Central memory CD4-positive, alpha-beta T cell (primary cell): ENCODE results near the gene SYDE1.
A peak's percentile ranks its signal among the peaks of the same experiment; 100 is the strongest.
"Not testable (repeated sequence)": the region's sequence is repeated elsewhere in the genome, so short reads cannot be mapped to it uniquely, and the experiment has no call there.

ENCODE experiments used
- DNase-seq: peaks from one replicate; pipeline ENCODE4 v3.0.0; 2022
- total RNA-seq, 3 experiments: gene quantifications; one replicate each; lab custom pipeline; 2026; lab: John Stamatoyannopoulos, UW

The SYDE1 gene, protein sequence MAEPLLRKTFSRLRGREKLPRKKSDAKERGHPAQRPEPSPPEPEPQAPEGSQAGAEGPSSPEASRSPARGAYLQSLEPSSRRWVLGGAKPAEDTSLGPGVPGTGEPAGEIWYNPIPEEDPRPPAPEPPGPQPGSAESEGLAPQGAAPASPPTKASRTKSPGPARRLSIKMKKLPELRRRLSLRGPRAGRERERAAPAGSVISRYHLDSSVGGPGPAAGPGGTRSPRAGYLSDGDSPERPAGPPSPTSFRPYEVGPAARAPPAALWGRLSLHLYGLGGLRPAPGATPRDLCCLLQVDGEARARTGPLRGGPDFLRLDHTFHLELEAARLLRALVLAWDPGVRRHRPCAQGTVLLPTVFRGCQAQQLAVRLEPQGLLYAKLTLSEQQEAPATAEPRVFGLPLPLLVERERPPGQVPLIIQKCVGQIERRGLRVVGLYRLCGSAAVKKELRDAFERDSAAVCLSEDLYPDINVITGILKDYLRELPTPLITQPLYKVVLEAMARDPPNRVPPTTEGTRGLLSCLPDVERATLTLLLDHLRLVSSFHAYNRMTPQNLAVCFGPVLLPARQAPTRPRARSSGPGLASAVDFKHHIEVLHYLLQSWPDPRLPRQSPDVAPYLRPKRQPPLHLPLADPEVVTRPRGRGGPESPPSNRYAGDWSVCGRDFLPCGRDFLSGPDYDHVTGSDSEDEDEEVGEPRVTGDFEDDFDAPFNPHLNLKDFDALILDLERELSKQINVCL
- 0 to 0.33 (median 0.21) reads per million in 3 experiments for total RNA-seq

DNA sequence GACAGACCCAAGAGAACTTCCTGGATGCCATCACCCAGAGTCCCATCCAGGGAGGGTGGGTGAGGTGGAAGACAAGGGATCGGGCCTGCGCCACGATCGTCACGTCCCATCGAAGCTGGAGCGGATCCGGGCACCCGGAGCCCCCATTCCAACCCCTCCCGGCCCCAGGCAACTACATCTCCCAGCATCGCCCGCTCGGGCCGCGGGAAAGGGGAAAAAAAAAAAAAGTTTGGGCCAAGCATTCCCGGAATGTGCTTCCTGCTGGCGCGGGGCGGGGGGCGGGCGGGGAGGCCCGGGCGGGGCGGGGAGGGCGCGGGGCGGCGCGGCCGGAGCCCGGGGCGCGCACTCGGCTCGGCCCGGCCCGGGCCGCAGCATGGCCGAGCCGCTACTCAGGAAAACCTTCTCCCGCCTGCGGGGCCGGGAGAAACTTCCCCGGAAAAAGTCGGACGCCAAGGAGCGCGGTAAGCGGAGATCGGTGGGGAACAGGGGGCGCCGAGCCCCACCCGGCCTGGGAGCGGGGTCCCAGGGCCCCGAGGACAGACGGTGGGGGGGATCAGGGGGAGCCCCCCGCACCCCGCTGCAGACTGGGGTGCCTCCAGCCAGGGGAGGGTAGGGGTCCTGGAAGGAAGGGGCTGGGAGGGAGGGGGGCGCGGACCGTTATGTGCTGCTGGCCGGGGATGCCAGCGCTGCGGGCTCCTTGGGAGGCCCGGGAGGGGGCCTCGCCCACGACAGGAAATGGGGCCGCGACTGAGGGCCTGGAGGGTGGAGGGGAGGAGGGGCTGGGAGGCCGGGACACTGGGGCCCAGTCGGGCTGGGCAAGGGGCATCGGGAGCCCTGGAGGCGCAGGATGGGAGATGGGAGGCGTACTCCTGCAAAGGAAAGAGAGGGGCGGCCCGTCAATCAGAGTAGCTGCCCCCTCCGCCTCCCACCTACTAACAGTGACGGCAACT lies at the start of gene SYDE1:
SYDE1 (plus strand) TSS at position 341 of the 950 bp plus-strand sequence; CDS start at position 374, 33 bp downstream.
- DNase-seq = no peak

DNA sequence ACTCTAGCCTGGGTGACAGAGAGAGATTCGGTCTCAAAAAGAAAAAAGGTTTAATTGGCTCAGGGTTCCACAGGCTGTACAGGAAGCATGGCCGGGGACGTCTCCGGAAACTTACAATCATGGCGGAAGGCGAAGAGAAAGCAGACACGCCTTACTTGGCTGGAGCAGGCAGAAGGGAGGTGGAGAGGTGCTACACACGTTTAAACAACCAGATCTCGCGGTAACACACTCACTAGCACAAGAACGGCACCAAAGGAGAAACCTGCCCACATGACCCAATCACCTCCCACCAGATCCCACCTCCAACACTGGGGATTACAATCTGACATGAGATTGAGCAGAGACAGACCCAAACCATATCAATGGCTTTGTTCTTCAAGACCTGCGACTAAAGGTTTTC lies 45.2 kb upstream of the SYDE1 start:
- DNase-seq = no peak

DNA sequence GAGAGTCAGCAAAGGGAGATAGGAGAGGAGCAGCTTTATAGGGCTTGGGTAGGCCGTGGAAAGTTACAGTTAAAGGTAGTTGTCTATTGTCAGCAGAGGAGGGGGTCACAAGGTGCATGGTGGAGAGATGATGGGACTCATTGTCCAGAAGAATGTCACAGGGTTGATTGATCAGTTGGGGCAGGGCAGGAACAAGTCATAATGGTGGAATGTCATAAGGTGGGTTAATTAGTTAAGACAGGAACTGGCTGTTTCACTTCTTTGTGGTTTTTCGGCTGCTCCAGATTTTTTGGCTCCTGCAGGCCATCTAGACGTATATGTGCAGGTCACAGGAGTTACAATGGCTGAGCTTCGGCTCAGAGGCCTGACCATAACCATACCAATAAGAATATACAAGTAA lies 36.8 kb upstream of the SYDE1 start:
- DNase-seq = not testable (repeated sequence)

DNA sequence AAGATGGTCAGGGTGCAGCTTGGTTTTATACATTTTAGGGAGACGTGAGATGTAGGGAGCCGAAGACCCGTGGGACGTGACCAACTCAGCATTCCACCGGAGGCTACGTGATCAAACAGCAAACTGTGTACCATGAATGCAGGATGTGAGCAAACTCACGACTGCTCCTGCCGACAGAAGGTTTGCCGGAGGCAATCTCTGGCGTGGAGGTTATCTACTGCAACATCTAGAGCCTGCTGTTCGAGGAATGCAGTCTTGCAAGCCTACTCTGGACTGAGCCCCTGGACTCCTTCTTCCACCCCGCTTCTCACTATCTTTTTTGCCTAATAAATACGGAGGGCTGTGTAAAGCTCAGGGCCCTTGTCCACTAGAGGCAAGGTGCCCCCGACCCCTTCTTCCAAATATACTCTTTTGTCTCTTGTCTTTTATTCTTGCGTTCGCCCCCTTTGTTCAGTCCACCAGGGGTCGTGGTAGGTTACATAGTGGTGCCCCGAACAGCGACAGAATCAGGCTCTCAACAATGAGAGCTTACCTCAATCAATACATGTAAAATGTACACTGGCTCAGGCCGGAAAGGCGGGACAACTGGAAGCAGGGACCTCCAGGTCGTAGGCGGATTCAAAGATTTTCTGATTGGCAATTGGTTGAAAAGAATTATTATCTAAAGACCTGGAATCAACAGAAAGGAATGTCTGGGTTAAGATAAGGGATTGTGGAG lies 34.1 kb upstream of the SYDE1 start:
- no peak for DNase-seq

DNA sequence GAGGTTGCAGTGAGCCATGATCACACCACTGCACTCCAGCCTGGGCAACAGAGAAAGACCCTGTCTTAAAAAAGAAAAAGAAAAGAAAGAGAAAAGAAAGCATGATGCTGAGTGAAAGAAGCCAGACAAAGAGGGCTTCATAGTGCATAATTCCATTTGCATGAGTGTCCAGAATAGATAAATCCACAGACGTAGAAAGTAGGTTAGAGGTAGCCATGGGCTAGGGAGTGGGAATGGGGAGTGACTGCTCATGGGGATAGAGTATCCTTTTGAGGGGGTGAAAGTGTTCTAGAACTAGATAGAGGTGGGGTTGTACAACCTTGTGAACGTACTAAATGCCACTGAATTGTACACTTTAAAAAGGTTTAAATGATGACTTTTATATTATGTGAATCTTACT lies 32.8 kb upstream of the SYDE1 start:
- DNase-seq = no peak

DNA sequence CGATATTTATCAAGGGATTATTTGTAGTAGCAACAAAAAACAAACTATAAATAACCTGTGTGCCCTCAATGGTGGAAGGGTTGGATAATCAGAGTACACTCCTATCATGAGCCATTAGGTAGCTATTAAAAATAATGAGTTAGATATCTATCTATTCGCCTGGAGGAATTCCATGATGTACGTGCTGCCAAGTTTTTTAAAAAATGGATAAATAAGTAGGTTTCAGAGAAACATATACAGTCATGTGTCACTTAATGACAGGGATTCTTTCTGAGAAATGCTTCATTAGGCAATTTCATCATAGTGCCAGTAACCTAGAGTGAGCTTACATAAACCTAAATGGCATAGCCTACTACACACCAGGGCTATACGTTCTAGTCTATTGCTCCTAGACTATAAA lies 31.4 kb upstream of the SYDE1 start:
- no peak for DNase-seq

DNA sequence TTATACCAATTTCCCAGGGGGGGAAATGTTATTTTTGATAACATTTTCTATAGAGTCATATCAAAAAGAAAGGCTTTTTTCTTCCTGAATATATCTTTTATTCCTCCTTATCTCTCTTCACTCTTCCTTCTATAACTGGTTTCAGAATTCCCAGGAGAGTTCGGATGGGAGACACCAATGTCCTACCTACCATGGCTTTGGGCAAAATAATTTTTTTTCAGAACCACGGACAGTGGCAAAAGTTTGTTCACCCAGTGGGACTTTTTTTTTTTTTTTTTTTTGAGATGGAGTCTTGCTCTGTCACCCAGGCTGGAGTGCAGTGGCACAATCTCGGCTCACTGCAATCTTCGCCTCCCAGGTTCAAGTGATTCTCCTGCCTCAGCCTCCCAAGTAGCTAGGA lies 27.2 kb upstream of the SYDE1 start:
- DNase-seq = not testable (repeated sequence)

DNA sequence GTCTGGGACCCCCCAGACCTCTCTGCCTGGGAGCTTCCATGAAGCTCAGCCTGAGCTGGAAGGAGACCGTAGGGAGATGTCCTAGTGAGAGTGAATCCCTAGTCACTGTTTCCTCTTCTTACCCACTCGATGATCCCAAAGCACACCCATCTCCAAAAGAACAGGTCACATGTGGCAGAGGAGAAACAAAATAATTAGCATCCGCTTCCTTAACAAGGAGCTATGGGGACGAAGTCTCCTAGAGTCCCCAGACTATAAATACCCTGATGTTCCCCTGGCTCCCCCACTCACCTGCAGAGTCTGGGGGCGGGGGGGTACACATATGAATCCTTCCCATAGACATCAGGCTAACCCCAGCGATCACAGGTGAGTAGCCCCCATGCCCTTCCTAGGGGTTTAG lies 25.3 kb upstream of the SYDE1 start, which contains the start of gene OR1I1:
OR1I1 (plus strand) TSS at position 301 of the 400 bp plus-strand sequence. CDS start 4,855 bp downstream, outside the sequence.
- DNase-seq = no peak

DNA sequence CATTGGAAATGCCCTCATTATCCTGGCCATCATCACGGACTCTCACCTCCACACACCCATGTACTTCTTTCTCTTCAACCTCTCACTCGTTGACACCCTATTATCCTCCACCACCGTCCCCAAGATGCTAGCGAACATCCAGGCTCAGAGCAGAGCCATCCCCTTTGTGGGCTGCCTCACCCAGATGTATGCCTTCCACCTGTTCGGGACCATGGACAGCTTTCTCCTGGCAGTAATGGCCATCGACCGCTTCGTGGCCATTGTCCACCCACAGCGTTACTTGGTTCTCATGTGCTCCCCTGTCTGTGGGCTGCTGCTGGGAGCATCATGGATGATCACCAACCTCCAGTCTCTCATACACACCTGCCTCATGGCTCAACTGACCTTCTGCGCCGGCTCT lies 20.0 kb upstream of the SYDE1 start:
- no peak for DNase-seq

DNA sequence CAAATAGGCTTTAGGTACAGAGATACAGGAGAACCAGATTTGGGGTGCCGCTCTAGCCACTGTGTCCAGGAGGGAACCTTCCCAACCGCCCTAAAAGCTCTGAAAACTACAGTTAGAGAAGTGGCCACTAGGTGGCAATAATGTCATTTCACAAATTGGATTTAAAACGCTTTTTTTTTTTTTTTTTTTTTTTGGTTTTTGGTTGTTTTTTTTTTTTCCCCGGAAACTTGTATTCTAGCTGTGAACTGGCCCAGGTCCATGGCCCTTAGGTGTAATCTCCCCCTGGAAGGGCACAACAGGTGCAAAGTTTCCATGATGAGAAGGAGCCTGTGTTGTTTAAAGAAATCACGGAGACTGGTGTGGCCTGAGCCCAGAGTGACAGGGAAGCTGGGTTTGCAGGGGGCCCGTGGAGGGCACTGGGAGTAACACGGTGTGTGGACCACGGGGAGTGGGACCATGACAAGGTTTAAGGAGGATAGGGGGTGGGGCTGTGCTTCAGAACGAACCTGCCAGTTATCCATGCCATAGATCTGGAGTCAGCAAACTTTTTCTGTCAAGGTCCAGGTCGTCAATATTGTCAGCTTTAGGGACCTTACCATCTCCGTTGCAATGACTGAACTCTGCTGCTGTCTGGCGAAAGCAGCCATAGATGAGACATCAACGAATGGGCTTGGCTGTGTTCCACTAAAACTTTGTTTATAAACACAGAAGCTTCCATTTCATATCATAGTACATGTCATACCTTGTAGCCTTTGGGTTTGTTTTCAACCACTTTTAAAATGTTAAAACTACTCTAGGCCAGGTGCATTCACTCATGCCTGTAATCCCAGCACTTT lies 15.1 kb upstream of the SYDE1 start:
- peak; percentile 58 for DNase-seq

DNA sequence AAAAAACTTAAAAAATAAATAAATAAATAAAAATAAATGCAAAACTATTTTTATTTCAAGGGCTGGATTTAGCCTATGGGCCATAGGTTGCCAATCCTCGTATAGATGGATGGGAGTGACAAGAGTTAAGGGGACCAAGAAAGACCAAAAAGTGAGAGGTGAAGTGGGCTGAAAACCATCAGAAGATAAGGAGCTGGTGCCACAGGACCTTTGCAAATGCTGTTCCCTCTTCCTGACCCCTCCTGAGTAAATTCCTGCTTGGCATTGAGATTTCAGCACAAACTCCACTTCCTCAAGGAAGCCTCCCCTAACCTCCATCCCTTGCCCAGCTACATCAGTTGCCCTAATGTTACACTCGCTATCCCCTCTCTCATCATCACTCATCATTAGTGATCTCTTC lies 14.2 kb upstream of the SYDE1 start:
- no peak for DNase-seq

DNA sequence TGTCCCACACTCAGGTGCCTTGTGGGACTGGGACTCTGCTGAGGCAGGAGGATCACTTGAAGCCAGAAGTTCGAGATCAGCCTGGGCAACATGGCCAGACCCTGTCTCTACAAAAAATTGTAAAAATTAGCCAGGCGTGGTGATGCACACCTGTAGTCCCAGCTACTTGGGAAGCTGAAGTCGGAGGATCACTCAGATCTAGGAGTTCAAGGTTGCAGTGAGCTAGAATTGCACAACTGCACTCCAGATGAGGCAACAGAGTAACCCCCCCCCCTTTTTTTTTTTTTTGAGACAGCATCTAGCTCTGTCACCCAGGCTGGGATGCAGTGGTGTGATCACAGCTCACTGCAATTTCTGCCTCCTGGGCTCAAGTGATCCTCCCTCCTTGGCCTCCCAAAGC lies 11.0 kb upstream of the SYDE1 start:
- DNase-seq = no peak

DNA sequence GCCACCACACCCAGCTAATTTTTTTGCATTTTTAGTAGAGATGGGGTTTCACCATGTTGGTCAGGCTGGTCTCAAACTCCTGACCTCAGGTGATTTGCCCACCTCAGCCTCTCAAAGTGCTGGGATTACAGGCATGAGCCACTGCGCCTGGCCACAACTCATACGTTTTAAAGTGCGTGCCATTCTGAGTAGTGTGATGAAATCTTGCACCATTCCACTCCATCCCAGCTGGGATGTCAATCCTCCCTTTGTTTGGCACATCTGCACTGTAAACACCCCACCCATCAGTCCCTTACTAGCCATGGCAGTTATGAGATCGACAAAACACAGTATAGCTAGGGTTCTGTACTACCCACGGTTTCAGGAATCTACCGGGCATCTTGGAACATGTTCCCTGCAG lies 9.2 kb upstream of the SYDE1 start:
- not testable (repeated sequence) for DNase-seq

DNA sequence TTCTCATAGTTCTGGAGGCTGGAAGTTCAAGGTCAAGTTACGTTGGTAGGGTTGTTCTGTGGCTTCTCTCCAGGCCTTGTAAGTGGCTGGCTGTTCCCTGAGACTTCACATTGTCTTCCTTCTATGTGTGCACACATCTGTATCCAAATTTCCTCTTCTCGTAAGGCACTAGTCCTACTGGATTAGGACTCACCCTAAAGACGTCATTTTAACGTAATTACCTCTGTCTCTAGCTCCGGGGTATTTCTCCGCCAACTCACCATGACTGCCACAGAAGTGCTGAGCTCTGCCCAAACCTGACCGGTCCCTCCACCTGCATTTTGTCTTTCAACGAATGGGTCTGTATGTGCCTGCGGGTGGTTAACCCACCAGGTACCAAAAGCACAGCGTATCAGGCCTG lies 8.7 kb upstream of the SYDE1 start:
- no peak for DNase-seq

DNA sequence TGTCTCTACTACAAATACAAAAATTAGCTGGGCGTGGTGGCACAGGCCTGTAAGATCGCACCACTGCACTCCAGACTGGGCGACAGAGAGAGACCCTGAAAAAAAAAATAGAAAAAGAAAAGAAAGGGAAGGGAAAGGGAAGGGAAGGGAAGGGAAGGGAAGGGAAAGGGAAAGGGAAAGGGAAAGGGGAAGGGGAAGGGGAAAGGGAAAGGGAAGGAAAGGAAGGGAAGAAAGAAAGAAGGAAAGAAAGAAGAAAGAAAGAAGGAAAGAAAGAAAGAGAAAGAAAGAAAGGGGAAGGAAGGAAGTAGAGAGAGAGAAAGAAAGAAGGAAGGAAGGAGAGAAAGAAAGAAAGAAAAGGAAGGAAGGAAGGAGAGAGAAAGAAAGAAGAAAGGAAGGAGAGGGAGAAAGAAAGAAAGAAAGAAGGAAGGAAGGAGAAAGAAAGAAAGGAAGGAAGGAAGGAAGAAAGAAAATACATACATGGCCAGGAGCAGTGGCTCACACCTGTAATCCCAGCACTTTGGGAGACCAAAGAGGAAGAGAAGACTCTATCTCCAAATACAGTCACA lies 8.1 kb upstream of the SYDE1 start:
- no peak for DNase-seq

DNA sequence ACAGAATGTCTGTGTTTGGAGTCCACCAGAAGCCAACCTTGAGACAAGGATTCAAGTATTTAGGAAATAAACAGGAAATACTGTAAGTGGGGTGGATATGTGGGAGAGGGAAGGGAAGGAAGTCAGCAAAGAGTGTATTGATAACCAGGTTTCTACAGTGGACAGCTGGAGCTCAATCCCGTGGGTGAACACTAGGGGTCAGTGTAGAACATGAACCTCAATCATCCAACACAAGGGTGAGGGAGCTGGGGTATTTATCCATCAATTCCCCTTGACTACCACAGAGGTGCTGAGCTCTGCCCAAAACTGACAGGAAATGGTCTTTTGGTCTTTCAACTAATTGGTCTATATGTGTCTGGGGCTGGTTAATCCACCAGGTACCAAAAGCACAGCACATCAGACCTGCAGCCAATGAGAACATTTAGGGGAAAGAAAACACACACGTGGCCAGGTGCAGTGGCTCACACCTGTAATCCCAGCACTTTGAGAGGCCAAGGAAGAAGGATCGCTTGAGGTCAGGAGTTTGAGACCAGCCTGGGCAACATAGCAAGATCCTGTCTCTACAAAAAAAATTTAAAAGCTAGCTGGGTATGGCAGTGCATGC lies 5.6 kb upstream of the SYDE1 start:
- DNase-seq = peak; percentile 25

DNA sequence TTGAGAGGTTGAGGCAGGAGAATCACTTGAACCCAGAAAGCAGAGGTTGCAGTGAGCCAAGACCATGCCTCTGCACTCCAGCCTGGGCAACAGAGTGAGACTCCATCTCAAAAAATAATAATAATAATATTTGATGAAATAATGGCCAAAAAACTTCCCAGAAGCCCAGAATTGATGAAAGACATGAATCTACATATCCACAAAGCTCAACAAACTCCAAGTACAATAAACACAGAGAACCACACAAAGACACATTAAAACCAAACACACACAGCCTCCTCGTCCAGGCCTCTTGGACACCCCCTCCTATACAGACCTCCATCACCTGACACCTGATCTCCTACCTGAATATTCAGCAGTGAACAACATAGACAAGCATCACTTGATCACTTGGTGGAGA lies 3.2 kb upstream of the SYDE1 start:
- DNase-seq = no peak

DNA sequence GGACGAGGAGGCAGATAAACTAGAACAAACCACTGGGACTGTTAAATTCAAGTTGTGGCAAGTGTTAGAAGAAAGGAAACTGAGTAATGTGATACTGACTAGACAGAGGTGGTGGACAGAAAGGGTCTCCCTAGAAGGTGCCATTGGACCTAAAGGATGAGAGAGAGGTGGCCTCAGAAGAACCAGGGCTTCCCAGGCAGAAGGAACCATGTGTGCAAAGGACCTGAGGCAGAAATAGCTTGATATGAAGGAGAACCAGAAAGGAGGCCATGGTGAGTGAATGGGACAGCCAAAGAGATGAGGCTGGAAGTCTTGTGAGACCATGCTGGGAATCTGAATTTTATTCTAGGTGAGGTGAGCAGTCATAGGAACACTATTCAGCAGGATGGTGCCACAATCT lies 2.8 kb upstream of the SYDE1 start:
- no peak for DNase-seq

DNA sequence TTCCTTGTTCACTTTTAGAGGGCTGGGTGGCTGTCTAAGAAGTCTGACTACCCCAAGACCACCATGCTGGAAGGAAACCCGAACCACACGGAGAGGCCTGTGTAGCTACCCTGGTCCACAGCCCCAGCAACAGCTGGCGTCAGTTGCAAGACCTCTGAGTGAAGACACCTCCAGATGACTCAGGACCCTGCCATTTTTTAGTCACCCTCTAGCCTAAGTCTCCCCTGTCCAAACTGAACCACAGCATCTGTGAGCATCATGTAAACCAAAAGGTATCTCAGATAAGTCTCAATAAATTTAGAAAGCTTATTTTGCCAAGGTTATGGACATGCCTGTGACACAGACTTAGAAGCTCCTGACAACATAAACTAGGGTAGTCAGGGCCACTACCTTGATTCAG lies 2.2 kb upstream of the SYDE1 start:
- DNase-seq = no peak

DNA sequence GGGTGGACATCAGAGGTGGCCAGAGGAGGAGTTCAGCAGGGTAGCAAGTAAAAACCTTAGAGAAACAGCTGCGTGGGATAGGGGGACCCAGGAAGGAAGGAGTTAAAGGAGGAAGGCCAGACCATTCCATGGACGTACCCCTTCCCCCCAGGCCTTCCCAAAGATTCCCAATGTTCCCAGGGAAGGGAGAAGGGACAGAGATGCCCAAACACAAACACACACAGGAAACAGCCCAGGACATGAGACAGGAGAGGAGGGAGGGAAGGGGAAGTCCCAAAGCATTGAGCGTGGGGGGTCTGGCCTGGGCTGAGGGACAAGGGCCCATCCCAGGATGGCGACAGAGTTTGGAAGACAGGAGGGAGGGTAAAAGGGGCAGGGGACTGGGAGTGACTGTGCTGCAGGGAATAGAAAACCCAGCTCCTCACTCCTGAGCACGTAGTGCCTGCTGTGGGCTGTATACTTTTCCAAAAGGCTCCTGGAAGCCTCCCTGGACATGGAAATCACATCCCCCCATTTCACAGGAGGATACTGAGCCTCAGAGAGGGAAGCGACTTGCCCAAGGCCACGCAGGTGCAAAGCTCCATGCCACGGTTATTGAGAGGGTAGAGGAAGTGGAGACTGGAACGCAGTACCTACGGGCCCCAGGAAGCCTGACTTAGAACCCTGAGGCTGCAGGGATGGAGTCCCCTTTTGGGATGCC lies 1.1 kb downstream of the SYDE1 start:
- DNase-seq = no peak
